Mesenchymal stem cell (in vitro differentiated cells and primary cell): Measurements from ENCODE around the gene CGB8.
"Not testable (repeated sequence)": the region's sequence is repeated elsewhere in the genome, so short reads cannot be mapped to it uniquely, and the experiment has no call there.

Experiments
- DNase-seq: peaks from one replicate; pipeline ENCODE4 v3.0.0-alpha.2; 2013
- H2AFZ ChIP-seq: one replicate; pipeline ENCODE4 v1.6.1; 2013; ENCODE audit warnings: low read depth, mild to moderate bottlenecking, control low read depth, inconsistent platforms, low read length, moderate library complexity
- H2AK5ac ChIP-seq: 2 replicates; pipeline ENCODE4 v1.6.1; 2013; ENCODE audit warnings: low read length, moderate library complexity, mild to moderate bottlenecking, inconsistent platforms; ENCODE audit not compliant: severe bottlenecking
- H2BK120ac ChIP-seq: one replicate; pipeline ENCODE4 v1.6.1; 2013; ENCODE audit warnings: low read depth, mild to moderate bottlenecking, inconsistent platforms, low read length, moderate library complexity
- H2BK12ac ChIP-seq, 2 experiments: one replicate each; pipeline ENCODE4 v1.6.1; 2013; ENCODE audit warnings: inconsistent platforms in 2 of 2, low read length in 2 of 2, mild to moderate bottlenecking in 2 of 2, moderate library complexity in 2 of 2, control low read depth in 1 of 2
- H2BK15ac ChIP-seq: one replicate; pipeline ENCODE4 v1.6.1; 2013; ENCODE audit warnings: mild to moderate bottlenecking, low read depth, inconsistent platforms; ENCODE audit not compliant: poor library complexity, severe bottlenecking
- H2BK5ac ChIP-seq: 2 replicates; pipeline ENCODE4 v1.6.1; 2013; ENCODE audit warnings: low read depth, mild to moderate bottlenecking, low read length, control low read depth, inconsistent platforms; ENCODE audit not compliant: poor library complexity, severe bottlenecking
- H3K14ac ChIP-seq, 2 experiments: one replicate each; pipeline ENCODE4 v1.6.1; 2013; ENCODE audit warnings: inconsistent platforms in 2 of 2, low read length in 2 of 2, control low read depth in 1 of 2, mild to moderate bottlenecking in 1 of 2, moderate library complexity in 1 of 2
- H3K18ac ChIP-seq, 2 experiments: one replicate each; pipeline ENCODE4 v1.6.1; 2013; ENCODE audit warnings: inconsistent platforms in 2 of 2, low read length in 2 of 2, control low read depth in 1 of 2, low read depth in 1 of 2, mild to moderate bottlenecking in 1 of 2
- H3K23ac ChIP-seq, 2 experiments: one replicate each; pipeline ENCODE4 v1.6.1; 2013; ENCODE audit warnings: inconsistent platforms in 2 of 2, low read length in 2 of 2, mild to moderate bottlenecking in 2 of 2, moderate library complexity in 2 of 2, control low read depth in 1 of 2
- H3K27ac ChIP-seq: 2 replicates; pipeline ENCODE4 v1.5.1; 2013; ENCODE audit warnings: mild to moderate bottlenecking, moderate library complexity, low read length, control low read depth, inconsistent platforms; ENCODE audit not compliant: poor library complexity, severe bottlenecking
- H3K27me3 ChIP-seq, 2 experiments: 2 replicates each; pipeline versions ENCODE4 v1.6.1 to v1.7.0; 2013; ENCODE audit warnings: low read length in 2 of 2, mild to moderate bottlenecking in 2 of 2, moderate library complexity in 2 of 2, control low read depth in 1 of 2, inconsistent platforms in 1 of 2; ENCODE audit not compliant: control insufficient read depth in 1 of 2, insufficient read depth in 1 of 2
- H3K36me3 ChIP-seq, 2 experiments: 2 replicates each; pipeline versions ENCODE4 v1.6.1 to v1.7.0; 2013; ENCODE audit warnings: low read length in 2 of 2, control low read depth in 1 of 2, inconsistent platforms in 1 of 2, low read depth in 1 of 2, mild to moderate bottlenecking in 1 of 2; ENCODE audit not compliant: insufficient read depth in 2 of 2, control insufficient read depth in 1 of 2
- H3K4ac ChIP-seq, 2 experiments: one replicate each; pipeline ENCODE4 v1.6.1; 2013; ENCODE audit warnings: inconsistent platforms in 2 of 2, low read length in 2 of 2, mild to moderate bottlenecking in 2 of 2, moderate library complexity in 2 of 2, control low read depth in 1 of 2, low read depth in 1 of 2
- H3K4me1 ChIP-seq: 2 replicates; pipeline ENCODE4 v1.6.1; 2013; ENCODE audit warnings: low read depth, low read length, control low read depth; ENCODE audit not compliant: control insufficient read depth, insufficient read depth
- H3K4me2 ChIP-seq: 2 replicates; pipeline ENCODE4 v1.6.1; 2013; ENCODE audit warnings: low read length, mild to moderate bottlenecking, inconsistent platforms; ENCODE audit not compliant: poor library complexity, severe bottlenecking
- H3K4me3 ChIP-seq, 2 experiments: 2 replicates each; pipeline versions ENCODE4 v1.5.1 to v1.7.0; 2013; ENCODE audit warnings: low read length in 2 of 2, mild to moderate bottlenecking in 2 of 2, control low read depth in 1 of 2, low read depth in 1 of 2; ENCODE audit not compliant: insufficient read depth in 1 of 2
- H3K79me1 ChIP-seq: replicated peaks from 2 replicates; pipeline ENCODE4 v1.6.1; 2013; ENCODE audit warnings: mild to moderate bottlenecking, control low read depth, low read length, inconsistent platforms; ENCODE audit not compliant: poor library complexity, severe bottlenecking
- H3K9ac ChIP-seq: 2 replicates; pipeline ENCODE4 v1.7.0; 2013; ENCODE audit warnings: mild to moderate bottlenecking, low read length, moderate library complexity
- H3K9me3 ChIP-seq: 2 replicates; pipeline ENCODE4 v1.7.0; 2013; ENCODE audit warnings: mild to moderate bottlenecking, low read length; ENCODE audit not compliant: control insufficient read depth
- H4K8ac ChIP-seq: one replicate; pipeline ENCODE4 v1.6.1; 2013; ENCODE audit warnings: inconsistent platforms, mild to moderate bottlenecking, low read length, moderate library complexity
- H4K91ac ChIP-seq: one replicate; pipeline ENCODE4 v1.6.1; 2013; ENCODE audit warnings: mild to moderate bottlenecking, low read length, inconsistent platforms
- WGBS: methylation state at CpG from one replicate; pipeline ENCODE4 v1.1.7; 2013; ENCODE audit warnings: mixed read lengths; 5-methylcytosine and 5-hydroxymethylcytosine counted together

Gene CGB8

GRCh38 chr19:49036815-49037214 lies 12.1 kb downstream of the CGB8 start, which contains the start of gene CGB1:
TSS of gene CGB1 (minus strand) at chr19:49036895. CDS start at chr19:49036711, 184 bp downstream.
- not testable (repeated sequence) for DNase-seq, H3K27me3 ChIP-seq, H2BK12ac ChIP-seq, H3K4me1 ChIP-seq, H3K9me3 ChIP-seq, H3K4me2 ChIP-seq, H3K27ac ChIP-seq, H4K91ac ChIP-seq, H2AFZ ChIP-seq, H3K23ac ChIP-seq, H4K8ac ChIP-seq, H3K4ac ChIP-seq, H3K9ac ChIP-seq, H2BK5ac ChIP-seq, H3K36me3 ChIP-seq, H3K14ac ChIP-seq, H2BK15ac ChIP-seq, H3K79me1 ChIP-seq, H2AK5ac ChIP-seq, H2BK120ac ChIP-seq, H3K18ac ChIP-seq, H3K4me3 ChIP-seq
- 43% methylated on average over 10 of the region's 18 CpGs for WGBS

GRCh38 chr19:49031642-49032301 lies 17.1 kb downstream of the CGB8 start, which contains the start of gene CGB2:
TSS of gene CGB2 (plus strand) at chr19:49031890. CDS start at chr19:49032096, 206 bp downstream.
- not testable (repeated sequence) for H3K36me3 ChIP-seq, H3K9me3 ChIP-seq, H2AK5ac ChIP-seq, H2BK5ac ChIP-seq, DNase-seq, H3K27ac ChIP-seq, H3K79me1 ChIP-seq, H3K27me3 ChIP-seq, H2BK12ac ChIP-seq, H4K8ac ChIP-seq, H2AFZ ChIP-seq, H3K18ac ChIP-seq, H3K4me3 ChIP-seq, H3K4ac ChIP-seq, H2BK120ac ChIP-seq, H3K14ac ChIP-seq, H3K9ac ChIP-seq, H3K23ac ChIP-seq, H3K4me1 ChIP-seq, H2BK15ac ChIP-seq, H4K91ac ChIP-seq, H3K4me2 ChIP-seq
- WGBS, result 75% methylated on average over 15 of the region's 28 CpGs

- H2BK15ac ChIP-seq, H3K18ac ChIP-seq, H3K79me1 ChIP-seq, H2AK5ac ChIP-seq, H3K9me3 ChIP-seq, H3K9ac ChIP-seq, H3K4me2 ChIP-seq, H3K4me1 ChIP-seq, H2BK5ac ChIP-seq, H2BK120ac ChIP-seq, H3K4me3 ChIP-seq, H4K91ac ChIP-seq, H3K36me3 ChIP-seq, H3K27ac ChIP-seq, H3K27me3 ChIP-seq, H3K14ac ChIP-seq, H3K4ac ChIP-seq, DNase-seq, H4K8ac ChIP-seq, H3K23ac ChIP-seq, H2AFZ ChIP-seq, H2BK12ac ChIP-seq: not testable (repeated sequence)
- 100% methylated on average over 3 of the region's 8 CpGs for WGBS
Measured at GRCh38 chr19:49030323-49030722, 18.6 kb downstream of the CGB8 start.

- not testable (repeated sequence) for H3K4me3 ChIP-seq, H3K27me3 ChIP-seq, H3K18ac ChIP-seq, H3K9ac ChIP-seq, H3K9me3 ChIP-seq, H2AFZ ChIP-seq, H3K36me3 ChIP-seq, H2BK120ac ChIP-seq, H4K91ac ChIP-seq, H3K4me2 ChIP-seq, H3K79me1 ChIP-seq, H2BK15ac ChIP-seq, H2BK5ac ChIP-seq, H3K23ac ChIP-seq, H2BK12ac ChIP-seq, H3K4ac ChIP-seq, H4K8ac ChIP-seq, H3K4me1 ChIP-seq, H3K14ac ChIP-seq, H2AK5ac ChIP-seq, H3K27ac ChIP-seq
- WGBS, result 40% methylated on average over 10 of the region's 14 CpGs
- peak; percentile 16 for DNase-seq
Measured at GRCh38 chr19:49029749-49030148, 19.2 kb downstream of the CGB8 start.
